Adrenal gland (tissue), 5 donors: ENCODE measurements around the gene NTRK1.

Experiments used
- CTCF ChIP-seq, 6 experiments: fragments of 450-650 bp in 4 of 6; fragments of 200-600 bp in 2 of 6; sonication (generic) in 1 of 6; IDR thresholded peaks; 1 replicate in 5 of 6; 2 replicates in 1 of 6; pipeline versions ENCODE4 v1.5.1 to v1.8.0; 2016 to 2021; ENCODE audit warnings: antibody characterized with exemption in 6 of 6, mild to moderate bottlenecking in 2 of 6, moderate library complexity in 1 of 6
- POLR2A ChIP-seq, 2 donors: fragments of 450-650 bp; IDR thresholded peaks; one replicate each; pipeline ENCODE4 v1.6.1; 2017; ENCODE audit warnings: antibody characterized with exemption in 2 of 2, mild to moderate bottlenecking in 2 of 2, moderate library complexity in 1 of 2
- donor health status: DM: no; HTN: no; CAD: no.

- TF ChIP-seq POLR2A (IDR thresholded peaks at IDR 0.05) (no peak), CTCF (IDR thresholded peaks at IDR 0.05) (no peak)
Measured at GRCh38 chr1:156928043-156928602, 67.5 kb downstream of the NTRK1 start.
